ENCODE data around the gene RCBTB2.

Gene RCBTB2

DNA sequence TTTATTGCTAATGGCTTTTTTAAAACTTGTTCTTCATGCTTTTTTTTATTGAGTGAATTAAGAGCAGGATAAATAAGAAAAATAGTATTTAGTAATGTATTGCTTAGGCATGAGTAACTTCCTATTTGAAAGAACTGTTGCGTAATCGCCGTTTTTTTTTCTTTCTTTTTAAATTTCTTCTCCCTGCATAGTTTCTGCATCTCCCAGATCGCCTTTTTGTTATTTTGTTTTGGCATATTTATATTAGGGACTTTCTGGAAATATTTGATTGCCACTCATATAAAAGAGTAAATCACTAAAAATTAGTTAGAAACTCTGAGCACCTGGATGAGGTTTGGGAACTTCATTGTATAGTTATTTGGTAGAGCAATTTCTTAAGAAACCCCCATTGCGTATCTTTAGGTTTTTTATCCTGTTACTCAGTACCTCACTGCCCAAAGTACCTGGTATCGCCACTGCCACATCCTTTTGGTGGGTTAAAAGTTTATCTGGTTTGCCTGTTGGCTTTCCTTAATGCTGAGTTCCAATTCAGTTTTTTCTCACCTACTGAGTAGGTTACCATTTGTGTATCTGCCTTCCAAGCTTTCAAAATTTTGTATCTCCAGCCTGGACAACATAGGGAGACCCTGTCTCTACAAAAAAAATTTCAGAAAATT, 83.8 kb downstream of the RCBTB2 start:
- no peak for DNase-seq (ENCODE audit: low spot score)

- no peak for DNase-seq (ENCODE audit: low spot score)
These were observed 84.5 kb downstream of the RCBTB2 start for GRCh38 chr13:48448285-48448958.

GRCh38 chr13:48446464-48446863, 86.4 kb downstream of the RCBTB2 start:
- no peak for DNase-seq (ENCODE audit: low spot score)

DNA sequence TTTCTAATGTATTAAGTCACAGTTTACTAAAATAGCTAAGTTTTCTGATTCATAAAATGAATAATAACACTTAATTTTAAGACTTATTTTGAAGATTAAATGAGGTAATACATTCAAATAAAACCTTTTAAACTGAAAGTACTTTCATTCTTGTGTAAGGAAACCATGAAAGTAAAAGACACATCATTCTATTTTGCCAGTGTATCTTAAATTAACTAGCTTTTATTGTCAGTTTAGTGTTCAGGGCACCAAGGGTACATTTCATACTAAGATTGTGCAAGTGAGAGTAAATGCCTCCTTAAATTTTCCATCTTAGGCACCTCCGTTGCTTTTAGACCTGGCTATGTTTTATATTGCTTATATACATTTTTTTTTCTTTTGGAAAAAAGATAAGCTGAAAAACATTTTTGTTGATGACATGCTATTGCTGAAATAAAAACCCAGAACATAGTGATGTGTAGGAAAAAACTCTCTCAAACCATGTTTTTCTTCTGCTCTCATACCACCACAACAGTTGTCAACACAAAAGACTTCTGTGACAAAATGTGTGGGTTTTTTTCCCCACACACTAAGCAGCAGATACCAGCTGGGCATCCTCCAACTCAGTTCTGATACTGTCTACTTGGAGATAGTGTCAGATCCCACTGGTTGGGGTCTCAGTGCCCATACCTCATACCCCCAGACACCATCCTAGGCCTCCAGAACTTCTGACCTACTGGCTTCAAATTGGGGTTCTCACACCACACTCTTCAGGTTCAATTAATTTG, 89.3 kb downstream of the RCBTB2 start:
- no peak for DNase-seq (ENCODE audit: low spot score)
